T-helper 2 cell treated with Interferon-gamma antibody and Interleukin-4, amounts not matched to agents 100 ng/mL and 5 ng/mL, for 36 hours (primary cell): ENCODE data around the gene RFX4. TPM values are rescaled to one million over a fixed set of nuclear protein-coding genes. Genes with fewer than 3 reads are reported as not detected.

Experiments used
- intact Hi-C: fragments of 100-400 bp; cut with micrococcal nuclease; formaldehyde crosslinking; loops from one replicate; pipeline ENCODE4 v1.15.1; 2023
- total RNA-seq: library from RNA; stranded (reverse); gene quantifications from 2 replicates; pipeline ENCODE4 v1.2.3, GENCODE V29; 2022

Gene RFX4
- total RNA-seq, 1 donor from 2014 or later: not detected

DNA sequence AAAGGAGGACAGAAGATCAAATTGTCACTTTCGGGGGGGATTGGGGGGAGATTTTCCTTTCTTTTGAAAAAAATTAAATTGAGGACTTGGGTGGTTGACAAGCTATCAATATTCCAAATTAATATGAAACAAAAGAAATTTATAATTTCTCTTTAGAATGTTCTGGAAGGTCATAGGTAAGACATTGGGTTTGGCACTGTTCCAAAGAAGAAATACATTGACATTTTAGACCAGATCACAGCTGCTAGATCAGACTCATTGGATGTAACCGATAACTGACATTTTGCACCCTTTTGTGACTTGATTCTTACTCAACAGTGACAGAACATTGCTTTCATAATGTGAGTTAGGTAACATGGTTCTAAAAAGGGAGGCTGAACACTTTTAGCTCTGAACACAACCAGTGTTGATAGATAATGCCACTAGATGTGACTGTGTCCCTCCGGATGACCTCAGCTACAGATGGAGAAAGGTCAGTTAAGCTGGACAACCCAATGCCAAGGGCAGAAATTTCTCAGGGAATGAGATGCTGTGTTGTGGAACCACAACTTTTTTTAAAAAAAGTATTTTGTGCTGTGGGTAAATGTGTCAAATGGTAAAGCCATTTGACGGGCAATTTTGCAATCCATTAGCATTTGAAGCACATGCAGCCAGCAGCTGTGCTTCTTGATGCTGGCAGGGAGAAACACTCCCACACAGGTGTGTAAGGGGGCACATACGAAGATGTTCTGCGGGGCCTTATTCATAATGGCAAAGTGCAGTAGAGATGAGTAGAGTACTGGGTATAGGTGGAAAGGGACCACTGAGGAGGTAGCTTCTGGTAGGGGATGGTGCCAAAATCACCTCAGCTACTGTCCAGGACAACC lies 62.9 kb downstream of the RFX4 start:
- intact Hi-C loops: no loop called here

DNA sequence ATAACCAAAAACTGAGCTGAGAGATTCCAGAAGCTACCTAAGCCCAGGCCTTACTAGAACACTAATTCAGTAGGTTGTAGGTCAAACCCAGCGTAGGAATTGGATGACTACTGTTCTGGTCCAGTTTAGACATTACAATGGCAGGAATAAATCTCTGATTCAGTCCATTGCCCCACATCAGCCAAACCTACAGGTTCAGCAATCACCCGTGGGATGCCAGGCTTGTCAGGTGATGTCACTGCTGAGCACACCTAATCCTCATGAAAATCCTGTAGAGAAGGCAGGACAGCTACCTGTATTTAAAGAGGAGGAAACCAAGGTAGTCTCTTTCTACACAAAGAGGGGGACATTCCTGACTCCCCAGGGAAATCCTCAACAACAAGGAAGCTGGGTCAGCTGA lies 63.7 kb downstream of the RFX4 start:
- intact Hi-C loops: no loop called here

DNA sequence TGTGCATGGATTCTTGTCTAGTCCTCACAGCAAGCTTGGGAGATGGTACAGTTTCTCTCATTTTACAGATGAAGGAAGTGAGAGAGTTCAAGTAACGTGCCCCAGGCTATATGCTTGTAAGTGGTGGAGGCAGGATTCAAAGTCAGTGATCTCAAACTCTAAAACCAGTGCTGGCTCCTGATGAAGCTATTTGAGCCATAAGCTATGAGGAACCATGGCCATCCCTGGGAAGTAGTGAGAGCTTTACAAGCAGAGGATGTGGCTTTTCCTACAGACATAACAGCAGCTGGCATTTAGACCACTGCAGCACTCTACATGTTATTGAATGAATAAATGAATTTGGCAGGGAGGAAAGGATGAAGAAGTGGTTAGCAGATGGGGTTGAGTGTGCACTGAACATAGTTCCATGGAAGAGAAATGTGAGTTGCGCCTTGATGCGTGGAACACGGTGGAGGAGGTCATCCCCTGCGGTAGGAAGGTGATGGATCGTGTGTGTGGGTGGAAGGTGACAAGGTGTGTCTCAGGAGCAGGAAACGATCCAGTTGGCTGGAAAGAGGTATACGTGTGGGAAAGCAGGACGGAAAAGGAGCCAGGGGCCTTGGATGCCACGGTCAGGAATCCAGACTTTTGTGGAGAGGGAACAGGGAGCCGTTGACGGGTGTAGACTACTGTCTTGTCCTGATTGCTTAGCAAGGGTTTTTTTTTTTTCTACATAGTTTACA lies 65.2 kb downstream of the RFX4 start:
- intact Hi-C loops: no loop called here

DNA sequence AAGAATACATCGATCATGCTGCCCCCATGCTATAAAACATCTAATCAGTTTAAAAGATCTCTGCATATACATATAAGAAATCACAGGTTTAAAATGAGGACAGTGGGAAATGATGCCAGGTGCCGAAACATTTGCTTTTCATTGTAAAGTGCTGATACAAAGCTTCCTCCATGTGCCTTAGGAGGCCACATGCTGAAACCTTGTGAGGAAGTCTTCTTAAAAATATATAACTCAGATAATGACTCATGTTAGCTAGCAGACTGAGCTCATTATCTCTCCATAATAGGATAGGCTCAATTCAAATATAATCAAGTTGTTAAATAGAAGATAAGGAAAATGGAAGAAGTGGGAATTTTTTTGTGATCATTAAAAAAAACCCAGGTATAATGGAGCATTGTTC lies 65.9 kb downstream of the RFX4 start:
- intact Hi-C loops: no loop called here

DNA sequence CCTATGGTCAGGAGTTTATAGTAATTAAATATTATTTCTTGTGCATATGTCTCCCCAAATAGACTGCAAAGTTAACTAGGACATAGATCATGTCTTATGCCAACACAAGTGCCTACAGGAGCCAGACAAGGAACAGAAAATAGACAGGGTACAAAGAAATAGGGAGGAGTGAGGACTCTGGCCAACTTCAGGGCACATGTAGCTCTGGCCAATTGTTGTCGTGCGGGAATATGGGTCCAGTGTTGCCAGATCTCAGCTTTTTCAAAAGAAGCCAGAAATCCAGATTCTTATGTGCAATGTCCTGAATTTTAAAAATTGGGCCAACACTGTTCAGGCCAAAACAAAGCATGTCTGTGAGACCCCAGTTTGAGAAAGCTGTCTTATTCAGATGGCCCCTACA lies 68.7 kb downstream of the RFX4 start:
- intact Hi-C loops: no loop called here

DNA sequence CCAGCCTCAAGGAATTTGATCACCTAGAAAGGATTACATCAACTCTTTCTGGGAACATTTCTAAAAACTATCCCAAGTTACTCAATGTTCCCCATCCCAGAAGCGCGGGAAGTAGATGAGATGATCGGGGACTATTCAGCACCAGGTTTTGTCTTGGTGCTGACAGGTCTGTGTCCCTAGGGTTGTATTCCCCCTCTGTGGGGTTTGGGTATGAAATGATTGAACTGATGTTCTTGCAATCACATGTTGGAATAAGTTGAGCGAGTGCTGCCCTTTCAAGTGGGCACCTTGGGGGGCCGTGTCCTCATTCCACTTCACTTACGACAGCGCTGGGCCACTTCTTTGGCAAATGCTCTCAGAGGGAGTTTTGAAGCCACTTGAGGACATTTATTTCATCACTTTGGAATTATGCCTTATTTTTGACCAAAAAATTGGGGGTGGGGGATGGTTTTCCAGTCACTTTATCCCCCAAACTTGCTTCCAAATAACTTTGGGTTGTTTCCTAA lies 69.8 kb downstream of the RFX4 start:
- intact Hi-C loops: no loop called here

DNA sequence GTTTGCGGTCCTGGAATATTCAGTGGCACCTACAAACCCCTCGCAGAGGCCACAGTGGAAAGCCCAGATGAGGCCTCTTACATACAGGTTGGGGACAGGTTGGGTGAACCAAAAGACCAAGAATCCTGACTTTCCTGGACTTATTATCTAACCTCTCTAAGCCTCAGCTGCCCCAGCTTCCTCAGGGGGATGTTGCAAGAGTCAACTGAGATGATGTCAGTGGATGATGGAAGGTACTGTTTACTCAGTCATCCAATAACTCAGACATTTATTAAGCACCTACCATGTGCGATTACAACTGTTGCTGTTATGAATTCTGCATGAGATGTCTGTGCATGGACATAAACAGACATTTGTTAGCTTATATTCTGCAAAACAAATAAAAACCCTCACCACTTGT lies 72.8 kb downstream of the RFX4 start:
- intact Hi-C loops: no loop called here

DNA sequence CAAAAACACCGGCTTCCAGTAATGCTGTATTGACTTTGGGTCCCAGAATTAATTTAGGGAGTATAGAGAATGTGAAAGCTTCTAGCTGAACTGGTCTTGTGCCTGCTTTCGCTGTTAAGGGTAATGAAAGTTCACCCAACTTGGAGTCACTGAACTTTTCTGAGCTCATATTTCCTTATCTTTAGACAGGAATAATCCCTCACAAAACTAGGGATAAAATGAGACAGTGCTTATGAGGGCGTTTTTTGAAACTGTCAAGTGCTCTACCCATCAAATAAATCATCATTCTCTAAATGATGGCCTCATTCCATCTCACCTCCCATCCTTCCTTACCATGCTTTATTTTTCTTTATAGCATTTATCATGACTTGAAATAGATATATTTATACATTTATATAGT lies 74.7 kb downstream of the RFX4 start:
- intact Hi-C loops: no loop called here

DNA sequence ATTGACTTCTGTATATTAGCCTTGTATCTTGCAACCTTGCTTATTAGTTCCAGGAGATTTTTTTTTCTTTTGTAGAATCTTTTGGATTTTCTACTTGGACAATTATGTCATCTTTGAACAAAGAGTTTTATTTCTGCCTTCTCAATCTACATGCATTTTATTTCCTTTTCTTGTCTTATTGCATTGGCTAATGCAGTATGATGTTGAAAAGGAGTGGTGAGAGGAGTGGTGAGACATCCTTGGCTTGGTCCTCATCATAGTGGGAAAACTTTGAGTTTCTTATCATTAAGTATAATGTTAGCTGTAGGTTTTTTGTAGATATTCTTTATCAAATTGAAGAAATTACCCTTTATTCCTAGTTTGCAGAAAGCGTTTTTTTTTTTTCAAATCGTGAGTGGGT lies 80.6 kb downstream of the RFX4 start:
- intact Hi-C loops: no loop called here

DNA sequence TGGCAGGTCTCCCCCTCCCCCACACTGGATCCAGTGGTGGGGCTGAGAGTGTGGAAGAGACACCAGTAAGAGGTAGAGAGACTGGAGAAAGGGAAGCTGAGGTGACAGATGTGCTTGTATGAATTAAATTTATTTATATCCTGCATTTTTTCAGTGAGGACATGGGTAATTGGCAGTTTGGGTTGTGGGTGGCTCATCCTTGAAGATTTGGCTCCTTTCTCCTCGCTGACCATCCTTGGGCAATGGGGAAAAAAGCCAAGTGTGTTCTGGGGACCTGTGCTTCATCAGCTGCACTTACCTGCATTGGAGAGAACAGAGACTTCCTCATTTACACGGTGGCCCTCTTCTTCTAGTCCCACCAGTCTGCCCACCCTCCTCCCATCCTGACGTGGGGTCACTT lies 86.4 kb downstream of the RFX4 start:
- intact Hi-C loops: no loop called here

DNA sequence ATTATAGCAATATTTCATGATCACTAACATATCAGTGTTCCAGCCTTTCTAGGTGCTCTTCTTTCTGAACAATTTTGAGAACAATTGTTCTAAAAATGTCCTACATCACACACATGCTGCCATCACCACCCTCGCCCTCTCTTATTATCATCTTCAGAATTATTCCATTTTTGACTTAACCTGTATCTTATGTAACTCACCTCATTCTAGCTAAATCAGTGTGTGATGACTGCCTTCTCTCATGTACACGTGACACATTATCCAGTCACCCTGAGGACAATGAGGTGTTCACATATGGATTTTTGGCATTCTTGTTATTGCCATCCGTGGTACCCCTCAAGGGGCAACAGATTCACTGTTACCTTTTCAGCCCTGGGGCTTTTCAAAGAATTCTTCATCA lies 87.3 kb downstream of the RFX4 start:
- intact Hi-C loops: no loop called here

DNA sequence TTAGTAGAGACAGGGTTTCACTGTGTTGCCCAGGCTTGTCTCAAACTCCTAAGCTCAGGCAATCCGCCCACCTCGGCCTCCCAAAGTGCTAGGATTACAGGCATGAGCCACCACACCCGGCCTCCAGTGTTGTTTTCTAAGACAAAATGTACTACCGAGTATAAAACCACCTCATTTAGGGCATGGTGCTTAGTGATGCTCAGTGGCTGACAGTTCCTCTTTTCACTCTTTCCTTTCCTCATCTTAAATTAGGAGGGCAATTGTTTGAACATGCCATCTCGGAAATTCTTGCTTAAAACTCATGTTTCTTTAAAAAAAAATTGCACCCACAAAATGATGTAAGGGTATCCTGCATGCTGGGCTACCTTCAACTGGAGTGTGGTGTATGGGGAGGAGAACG lies 89.0 kb downstream of the RFX4 start:
- intact Hi-C loops: no loop called here

DNA sequence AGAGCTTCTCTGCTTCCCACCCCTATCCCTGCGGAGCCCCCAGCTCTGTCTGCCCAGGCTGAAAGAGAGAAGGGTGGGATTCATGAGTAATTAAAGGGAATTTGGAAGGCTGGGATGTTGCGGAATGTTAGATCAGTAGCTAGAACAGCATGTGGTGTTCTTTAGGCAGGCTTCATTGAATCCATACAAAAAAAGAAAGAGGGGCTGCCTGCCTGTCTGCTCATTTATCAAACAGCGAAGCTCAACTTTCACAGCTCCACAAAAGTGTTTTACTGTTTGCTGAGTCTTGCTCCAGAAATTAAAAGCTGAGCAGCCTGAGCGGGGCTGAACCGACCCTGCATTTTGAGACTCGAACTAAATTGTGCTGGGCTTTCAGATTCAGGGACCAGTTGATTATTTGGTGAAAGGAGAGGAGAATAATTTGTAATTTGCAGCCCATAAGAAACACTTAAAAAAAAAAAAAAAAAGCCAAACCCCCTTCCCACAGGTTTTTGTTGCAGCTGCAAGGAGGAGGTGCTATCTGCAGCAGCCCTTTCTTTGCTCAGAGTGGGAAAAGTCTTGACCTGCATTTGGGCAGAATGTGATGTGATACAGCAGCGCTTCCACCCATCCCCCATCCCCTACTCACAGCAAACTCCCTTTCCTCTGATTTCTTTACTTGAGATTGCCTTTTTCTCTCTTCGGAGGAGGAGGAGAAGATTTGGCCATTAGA lies 89.7 kb downstream of the RFX4 start:
- intact Hi-C loops: no loop called here

DNA sequence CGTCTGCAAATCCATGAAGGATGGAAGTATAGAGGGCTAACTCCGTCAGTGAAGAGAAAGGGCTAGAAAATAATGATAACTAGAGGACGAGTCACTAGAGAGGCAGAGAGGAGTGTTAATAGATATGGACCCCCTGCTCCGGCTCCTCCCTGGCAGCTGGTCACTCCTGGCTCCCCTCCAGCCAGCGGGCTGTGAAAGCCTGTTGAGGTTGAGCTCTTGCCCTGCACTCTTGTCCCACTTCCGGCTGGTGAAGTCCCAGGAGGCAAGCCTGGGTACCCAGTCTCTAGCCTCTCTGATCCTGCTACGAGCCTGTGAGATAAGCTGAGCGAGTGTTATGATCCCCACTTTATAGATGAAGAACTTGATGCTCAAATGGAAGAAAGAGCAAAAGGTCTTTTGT lies 90.3 kb downstream of the RFX4 start:
- intact Hi-C loops: no loop called here

DNA sequence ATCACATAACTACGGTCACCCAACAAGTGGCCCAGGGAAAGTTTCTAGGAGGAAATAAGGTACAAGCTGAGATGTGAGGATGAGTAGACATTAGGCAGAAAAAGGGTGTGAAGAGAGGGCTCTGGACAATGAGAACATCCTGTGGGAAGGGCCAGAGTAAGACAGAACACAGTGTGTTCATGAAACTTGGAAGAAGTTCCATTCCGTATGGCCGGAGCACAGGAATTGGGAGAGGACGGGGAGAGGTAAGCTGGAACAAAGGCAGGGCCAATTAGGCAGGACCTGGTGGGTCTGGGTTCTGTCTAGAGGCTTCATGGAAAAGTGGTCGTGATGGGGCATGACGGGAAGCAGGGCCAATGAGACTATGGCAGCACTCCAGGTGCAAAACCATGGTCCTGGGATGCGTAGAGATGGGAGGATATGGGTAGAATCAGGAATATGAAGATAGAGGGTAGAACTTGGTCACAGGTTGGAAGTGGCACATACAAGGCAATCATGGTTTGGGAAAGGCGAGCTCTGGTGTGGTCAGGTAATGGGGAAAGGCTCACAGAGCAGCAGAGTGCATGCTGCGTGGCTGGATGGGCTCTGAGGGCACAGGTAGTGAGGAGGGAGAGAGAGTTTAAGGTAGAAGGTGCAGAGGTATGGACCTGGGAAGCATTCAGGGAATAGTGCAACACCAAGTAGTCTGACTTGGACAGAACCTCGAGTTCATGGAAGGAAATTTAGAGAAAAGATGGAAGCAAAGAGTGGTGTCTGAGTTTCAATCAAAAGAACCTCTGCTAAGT lies 93.0 kb downstream of the RFX4 start:
- intact Hi-C loops: no loop called here

DNA sequence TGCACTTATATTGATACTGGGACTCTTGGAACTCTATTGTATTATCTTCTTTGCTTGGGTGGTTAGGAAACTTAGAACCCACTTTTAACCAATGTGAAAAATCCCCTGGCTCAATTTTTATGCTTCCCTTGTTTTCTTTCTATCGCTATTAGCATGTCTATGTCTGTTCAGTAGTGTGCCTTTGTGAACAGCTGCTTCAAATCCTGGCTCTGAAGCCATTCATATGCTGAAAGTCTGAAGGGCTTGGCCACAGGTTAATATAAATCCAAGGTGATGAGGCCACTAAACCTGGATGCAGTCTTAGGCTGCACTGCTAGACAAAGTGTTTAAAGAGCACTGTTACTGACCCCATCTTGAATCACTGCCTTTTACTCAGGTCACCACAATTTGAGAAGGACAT lies 96.8 kb downstream of the RFX4 start:
- intact Hi-C loops: no loop called here

DNA sequence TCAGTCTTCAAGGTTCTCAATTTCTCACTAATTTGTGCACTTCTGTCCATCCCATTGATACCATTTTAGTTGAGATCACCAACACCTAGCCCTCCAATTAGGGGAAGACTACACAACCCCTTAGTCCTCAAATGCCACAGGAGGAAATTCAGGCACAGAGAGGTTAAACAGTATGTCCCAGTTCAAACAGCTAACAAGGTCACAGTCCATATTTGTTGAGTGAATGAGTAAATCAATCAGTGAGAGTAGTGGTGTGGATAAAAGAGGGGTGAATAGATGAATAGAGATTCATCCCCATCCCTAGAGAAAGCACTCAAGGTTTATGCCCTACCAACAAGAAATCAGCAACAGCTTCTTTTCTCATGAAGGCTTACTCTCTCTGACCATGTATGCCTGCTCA lies 97.5 kb downstream of the RFX4 start:
- intact Hi-C loops: no loop called here

DNA sequence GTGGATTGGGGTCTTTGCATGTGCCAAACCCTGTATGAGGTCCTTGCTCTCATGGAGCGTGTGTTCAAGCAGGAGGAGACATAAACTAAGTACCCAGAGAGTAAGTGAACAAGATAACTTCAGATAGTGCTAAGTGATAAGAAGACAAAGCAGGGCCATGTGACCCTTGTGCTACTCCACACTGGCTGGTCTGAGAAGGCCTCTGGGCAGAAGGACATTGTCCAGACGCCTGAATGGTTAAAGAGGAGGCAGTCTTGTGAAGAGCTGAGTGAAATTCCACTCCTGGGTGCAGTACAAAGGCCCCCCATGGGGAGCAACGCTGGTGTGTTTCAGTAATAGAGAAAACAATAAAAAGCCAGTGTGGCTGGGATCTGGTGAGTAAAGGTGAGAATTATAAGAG lies 98.4 kb downstream of the RFX4 start:
- intact Hi-C loops: no loop called here

DNA sequence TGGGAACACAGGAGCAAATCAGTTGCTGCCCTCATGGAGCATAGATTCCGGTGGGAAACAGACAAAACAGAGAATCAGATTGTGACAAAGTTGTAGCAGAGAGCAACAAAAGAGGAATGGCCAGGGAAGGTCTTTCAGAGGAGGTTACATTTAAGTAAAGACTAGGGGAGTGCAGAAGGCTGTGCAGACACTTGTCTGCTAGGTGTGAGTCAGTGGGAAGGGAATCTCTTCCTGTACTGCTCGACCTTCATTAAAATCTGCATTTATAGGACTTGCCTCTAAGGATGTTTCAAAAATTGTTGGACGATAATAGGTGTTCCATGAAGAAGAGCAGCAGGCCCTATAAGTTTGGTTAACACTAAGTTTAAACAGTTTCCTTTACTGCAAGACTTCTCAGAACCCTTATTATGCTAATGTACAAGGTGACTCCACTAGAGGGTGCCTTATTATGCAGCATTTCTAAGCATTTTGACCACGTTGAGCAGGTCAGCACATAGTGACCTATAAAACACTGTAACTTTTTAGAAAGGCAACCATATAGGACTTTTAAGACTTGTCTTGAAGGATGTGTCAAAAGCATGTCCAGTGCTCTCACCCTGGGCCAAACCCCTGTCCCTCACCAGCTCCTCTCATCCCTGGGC lies 99.9 kb downstream of the RFX4 start:
- intact Hi-C loops: no loop called here

DNA sequence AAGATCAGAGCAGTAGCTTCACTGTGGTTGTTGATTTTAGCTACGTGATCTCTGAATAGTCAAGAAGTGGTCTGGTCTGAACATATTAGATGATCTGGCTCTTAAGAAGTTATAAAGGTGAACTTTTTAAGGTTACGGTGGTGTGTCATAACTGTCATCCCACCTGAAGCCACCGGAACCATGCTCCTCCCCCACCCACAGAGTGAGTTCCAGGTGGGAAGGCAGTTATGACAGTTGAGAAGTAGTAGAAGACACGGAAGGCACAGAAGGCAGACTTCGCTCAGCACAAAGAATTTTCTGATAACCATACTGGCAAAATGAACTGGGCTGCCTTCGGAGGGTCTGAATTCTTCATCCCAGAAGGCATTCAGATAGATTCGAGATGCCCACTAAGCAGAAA lies 101.7 kb downstream of the RFX4 start:
- intact Hi-C loops: no loop called here

DNA sequence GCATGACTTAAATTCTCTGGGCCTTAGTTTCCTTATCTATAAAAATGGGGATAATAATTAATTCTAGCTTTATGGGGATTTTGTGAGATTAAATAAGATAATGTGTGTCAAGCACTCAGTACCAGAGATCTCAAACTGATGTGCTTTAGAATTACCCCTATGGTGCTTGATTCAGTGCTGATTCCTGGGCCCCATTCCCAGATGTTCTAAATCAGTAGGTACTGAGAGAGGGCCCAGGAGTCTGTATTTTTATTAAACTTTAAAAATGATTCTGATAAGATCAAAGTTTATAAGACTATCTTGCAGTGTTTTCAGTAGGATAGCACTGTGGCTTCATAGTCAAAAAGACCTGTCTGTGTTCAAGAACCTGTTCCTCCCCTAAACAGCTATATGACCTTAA lies 102.6 kb downstream of the RFX4 start:
- intact Hi-C loops: no loop called here
